GM23338 (cell line): ENCODE data around the gene PPP1CA. TPM values are rescaled to one million over a fixed set of nuclear protein-coding genes. Genes with fewer than 3 reads are reported as not detected.

Experiments
- ATAC-seq: fragments of 200-7000 bp; cut with Tn5 transposase; 3 replicates; pipeline ENCODE4 v1.9.1; 2020
- DNase-seq: peaks from one replicate; pipeline ENCODE4 v3.0.0-alpha.2; 2015; ENCODE audit warnings: low spot score
- H2AFZ ChIP-seq: fragments of 200-600 bp; sonication (generic); 2 replicates; pipeline ENCODE4 v1.8.0; 2016; ENCODE audit warnings: antibody characterized with exemption, mild to moderate bottlenecking, moderate library complexity
- H3F3A ChIP-seq: fragments of 200-600 bp; sonication (generic); replicated peaks from 2 replicates; pipeline ENCODE4 v1.8.0; 2017; ENCODE audit warnings: antibody characterized with exemption, mixed run types, low read depth
- H3K27ac ChIP-seq: fragments of 200-600 bp; sonication (generic); 2 replicates; pipeline ENCODE4 v1.6.1; 2016; ENCODE audit warnings: low read depth
- H3K27me3 ChIP-seq: fragments of 200-600 bp; sonication (generic); 2 replicates; pipeline ENCODE4 v1.8.0; 2016; ENCODE audit warnings: mild to moderate bottlenecking, mixed run types, moderate library complexity; ENCODE audit not compliant: insufficient read depth
- H3K36me3 ChIP-seq: fragments of 200-600 bp; sonication (generic); 2 replicates; pipeline ENCODE4 v1.8.0; 2016; ENCODE audit warnings: mild to moderate bottlenecking; ENCODE audit not compliant: insufficient read depth
- H3K4me1 ChIP-seq: fragments of 200-600 bp; sonication (generic); 2 replicates; pipeline ENCODE4 v1.8.0; 2016; ENCODE audit warnings: mild to moderate bottlenecking, moderate library complexity; ENCODE audit not compliant: insufficient read depth
- H3K4me2 ChIP-seq: fragments of 200-600 bp; sonication (generic); 2 replicates; pipeline ENCODE4 v1.7.1; 2017; ENCODE audit warnings: mixed run types
- H3K4me3 ChIP-seq: fragments of 200-600 bp; sonication (generic); 2 replicates; pipeline ENCODE4 v1.6.1; 2016; ENCODE audit warnings: mixed run types
- H3K79me2 ChIP-seq: fragments of 200-600 bp; sonication (generic); replicated peaks from 2 replicates; pipeline ENCODE4 v1.8.0; 2017; ENCODE audit warnings: mild to moderate bottlenecking; ENCODE audit not compliant: insufficient read depth
- H3K9me2 ChIP-seq: fragments of 200-600 bp; sonication (generic); 2 replicates; pipeline ENCODE4 v1.8.0; 2017; ENCODE audit not compliant: insufficient read depth
- H4K20me1 ChIP-seq: fragments of 200-600 bp; sonication (generic); replicated peaks from 2 replicates; pipeline ENCODE4 v1.8.0; 2017; ENCODE audit warnings: mild to moderate bottlenecking; ENCODE audit not compliant: insufficient read depth
- H3K27ac Mint-ChIP-seq: 2 replicates; pipeline ENCODE4 v1.8.0; 2020; ENCODE audit warnings: inconsistent platforms, mild to moderate bottlenecking, moderate library complexity, mixed read lengths
- H3K27me3 Mint-ChIP-seq: 3 replicates; pipeline ENCODE4 v1.8.0; 2022; ENCODE audit warnings: low read depth, mild to moderate bottlenecking, moderate library complexity, mixed read lengths, inconsistent platforms; ENCODE audit not compliant: insufficient read depth, poor library complexity
- H3K36me3 Mint-ChIP-seq: 3 replicates; pipeline ENCODE4 v1.8.0; 2021; ENCODE audit warnings: low read depth, mild to moderate bottlenecking, inconsistent platforms, moderate library complexity, mixed read lengths
- H3K4me1 Mint-ChIP-seq: 3 replicates; pipeline ENCODE4 v1.8.0; 2020; ENCODE audit warnings: mild to moderate bottlenecking, inconsistent platforms, mixed read lengths
- H3K4me3 Mint-ChIP-seq: 3 replicates; pipeline ENCODE4 v1.8.0; 2021; ENCODE audit warnings: moderate library complexity, mild to moderate bottlenecking, inconsistent platforms, mixed read lengths
- H3K9me3 Mint-ChIP-seq: 3 replicates; pipeline ENCODE4 v1.8.0; 2020; ENCODE audit warnings: moderate library complexity, mild to moderate bottlenecking, inconsistent platforms, mixed read lengths
- CREB1 ChIP-seq: fragments of 250-450 bp; sonication (Bioruptor Pico); IDR thresholded peaks from 2 replicates; pipeline ENCODE4 v1.5.0; 2020; ENCODE audit warnings: low read depth, mild to moderate bottlenecking, moderate library complexity
- EZH2 ChIP-seq: fragments of 200-600 bp; sonication (generic); IDR thresholded peaks from one replicate; pipeline ENCODE4 v1.8.0; 2017; ENCODE audit warnings: antibody characterized with exemption, mild to moderate bottlenecking, low read depth; ENCODE audit not compliant: unreplicated experiment
- EZH2phosphoT487 ChIP-seq: fragments of 200-600 bp; sonication (generic); IDR thresholded peaks from one replicate; pipeline ENCODE4 v1.8.1; 2018; ENCODE audit warnings: antibody characterized with exemption; ENCODE audit not compliant: unreplicated experiment
- JUNB ChIP-seq: IDR thresholded peaks from one replicate; pipeline ENCODE4 v1.6.1; 2016; ENCODE audit warnings: antibody characterized with exemption; ENCODE audit not compliant: unreplicated experiment
- POLR2AphosphoS5 ChIP-seq: IDR thresholded peaks from 2 replicates; pipeline ENCODE4 v1.6.1; 2016; ENCODE audit warnings: antibody characterized with exemption, low read depth
- ZNF114 ChIP-seq: fragments of 250-450 bp; sonication (Bioruptor Pico); IDR thresholded peaks from 2 replicates; pipeline ENCODE4 v1.5.0; 2020; ENCODE audit warnings: mild to moderate bottlenecking, moderate library complexity
- ZNF331 ChIP-seq: fragments of 250-450 bp; sonication (Bioruptor Pico); IDR thresholded peaks from 2 replicates; pipeline ENCODE4 v1.5.0; 2020; ENCODE audit warnings: low read depth, mild to moderate bottlenecking, moderate library complexity
- polyA plus RNA-seq: library from polyadenylated mRNA; unstranded; fragments of >200 nt; fragmentation: Nextera tagmentation; extraction: Ambion mirVana; gene quantifications from 2 replicates; pipeline ENCODE4 v1.2.1, GENCODE V29; 2016
- total RNA-seq: library from RNA; depleted of rRNA; stranded (reverse); fragments of >200 nt; shearing (Covaris generic); gene quantifications from 2 replicates; pipeline ENCODE4 v1.2.3, GENCODE V29; 2014
- TF ChIP-seq, protein P1 (sequence below): fragments of 250-450 bp; sonication (Bioruptor Pico); IDR thresholded peaks from 2 replicates; pipeline ENCODE4 v1.5.0; 2020; ENCODE audit warnings: mild to moderate bottlenecking, moderate library complexity
- TF ChIP-seq, protein P2 (sequence below): IDR thresholded peaks from one replicate; pipeline ENCODE4 v1.6.1; 2018; ENCODE audit warnings: antibody characterized with exemption; ENCODE audit not compliant: unreplicated experiment

PPP1CA gene
- total and polyA plus RNA-seq, 2 experiments from 2014 or later, result 217 to 237 TPM

DNA sequence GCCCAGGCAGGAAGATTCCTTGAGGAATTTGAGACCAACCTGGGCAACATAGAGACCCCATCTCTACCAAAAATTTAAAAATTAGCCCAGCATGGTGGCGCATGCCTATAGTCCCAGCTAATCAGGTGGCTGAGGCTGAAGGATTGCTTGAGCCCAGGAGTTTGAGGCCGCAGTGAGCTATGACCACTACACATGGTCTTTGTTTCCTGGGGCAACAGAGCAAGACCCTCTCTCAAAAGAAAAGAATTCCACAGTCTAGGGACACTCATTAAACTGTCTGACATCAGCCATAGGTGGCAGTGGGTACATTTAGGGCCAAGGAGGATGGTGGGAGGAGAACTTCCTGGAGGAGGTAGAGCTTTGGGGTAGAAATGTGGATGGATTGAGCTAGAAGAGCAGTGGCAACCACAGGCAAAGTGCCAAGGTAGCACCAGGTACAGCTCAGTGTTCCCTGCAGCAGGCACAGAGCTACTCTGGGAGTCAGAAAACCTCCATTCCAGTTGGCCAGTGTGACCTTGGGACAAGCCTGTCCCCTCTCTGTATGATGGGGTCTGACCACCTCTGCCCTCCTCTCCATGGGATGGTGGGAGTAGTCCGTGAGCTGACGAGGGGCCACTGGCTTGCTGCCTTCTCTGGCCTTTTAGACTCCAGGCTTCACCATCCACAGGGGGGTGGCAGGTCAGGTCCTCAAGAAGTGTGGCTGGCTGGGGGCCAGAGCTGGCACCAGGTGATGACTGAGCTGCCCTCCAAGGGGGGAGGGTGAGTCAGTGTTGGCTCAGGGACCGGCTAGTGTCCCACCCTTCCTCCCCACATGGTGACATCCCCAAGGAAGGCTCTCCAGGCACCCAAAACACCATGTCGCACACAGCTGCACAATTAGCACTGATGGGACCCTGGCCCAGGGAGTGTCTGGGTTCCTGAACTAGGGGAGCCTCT is 24.5 kb downstream of the PPP1CA start (continued):
- TF ChIP-seq, protein P1, sequence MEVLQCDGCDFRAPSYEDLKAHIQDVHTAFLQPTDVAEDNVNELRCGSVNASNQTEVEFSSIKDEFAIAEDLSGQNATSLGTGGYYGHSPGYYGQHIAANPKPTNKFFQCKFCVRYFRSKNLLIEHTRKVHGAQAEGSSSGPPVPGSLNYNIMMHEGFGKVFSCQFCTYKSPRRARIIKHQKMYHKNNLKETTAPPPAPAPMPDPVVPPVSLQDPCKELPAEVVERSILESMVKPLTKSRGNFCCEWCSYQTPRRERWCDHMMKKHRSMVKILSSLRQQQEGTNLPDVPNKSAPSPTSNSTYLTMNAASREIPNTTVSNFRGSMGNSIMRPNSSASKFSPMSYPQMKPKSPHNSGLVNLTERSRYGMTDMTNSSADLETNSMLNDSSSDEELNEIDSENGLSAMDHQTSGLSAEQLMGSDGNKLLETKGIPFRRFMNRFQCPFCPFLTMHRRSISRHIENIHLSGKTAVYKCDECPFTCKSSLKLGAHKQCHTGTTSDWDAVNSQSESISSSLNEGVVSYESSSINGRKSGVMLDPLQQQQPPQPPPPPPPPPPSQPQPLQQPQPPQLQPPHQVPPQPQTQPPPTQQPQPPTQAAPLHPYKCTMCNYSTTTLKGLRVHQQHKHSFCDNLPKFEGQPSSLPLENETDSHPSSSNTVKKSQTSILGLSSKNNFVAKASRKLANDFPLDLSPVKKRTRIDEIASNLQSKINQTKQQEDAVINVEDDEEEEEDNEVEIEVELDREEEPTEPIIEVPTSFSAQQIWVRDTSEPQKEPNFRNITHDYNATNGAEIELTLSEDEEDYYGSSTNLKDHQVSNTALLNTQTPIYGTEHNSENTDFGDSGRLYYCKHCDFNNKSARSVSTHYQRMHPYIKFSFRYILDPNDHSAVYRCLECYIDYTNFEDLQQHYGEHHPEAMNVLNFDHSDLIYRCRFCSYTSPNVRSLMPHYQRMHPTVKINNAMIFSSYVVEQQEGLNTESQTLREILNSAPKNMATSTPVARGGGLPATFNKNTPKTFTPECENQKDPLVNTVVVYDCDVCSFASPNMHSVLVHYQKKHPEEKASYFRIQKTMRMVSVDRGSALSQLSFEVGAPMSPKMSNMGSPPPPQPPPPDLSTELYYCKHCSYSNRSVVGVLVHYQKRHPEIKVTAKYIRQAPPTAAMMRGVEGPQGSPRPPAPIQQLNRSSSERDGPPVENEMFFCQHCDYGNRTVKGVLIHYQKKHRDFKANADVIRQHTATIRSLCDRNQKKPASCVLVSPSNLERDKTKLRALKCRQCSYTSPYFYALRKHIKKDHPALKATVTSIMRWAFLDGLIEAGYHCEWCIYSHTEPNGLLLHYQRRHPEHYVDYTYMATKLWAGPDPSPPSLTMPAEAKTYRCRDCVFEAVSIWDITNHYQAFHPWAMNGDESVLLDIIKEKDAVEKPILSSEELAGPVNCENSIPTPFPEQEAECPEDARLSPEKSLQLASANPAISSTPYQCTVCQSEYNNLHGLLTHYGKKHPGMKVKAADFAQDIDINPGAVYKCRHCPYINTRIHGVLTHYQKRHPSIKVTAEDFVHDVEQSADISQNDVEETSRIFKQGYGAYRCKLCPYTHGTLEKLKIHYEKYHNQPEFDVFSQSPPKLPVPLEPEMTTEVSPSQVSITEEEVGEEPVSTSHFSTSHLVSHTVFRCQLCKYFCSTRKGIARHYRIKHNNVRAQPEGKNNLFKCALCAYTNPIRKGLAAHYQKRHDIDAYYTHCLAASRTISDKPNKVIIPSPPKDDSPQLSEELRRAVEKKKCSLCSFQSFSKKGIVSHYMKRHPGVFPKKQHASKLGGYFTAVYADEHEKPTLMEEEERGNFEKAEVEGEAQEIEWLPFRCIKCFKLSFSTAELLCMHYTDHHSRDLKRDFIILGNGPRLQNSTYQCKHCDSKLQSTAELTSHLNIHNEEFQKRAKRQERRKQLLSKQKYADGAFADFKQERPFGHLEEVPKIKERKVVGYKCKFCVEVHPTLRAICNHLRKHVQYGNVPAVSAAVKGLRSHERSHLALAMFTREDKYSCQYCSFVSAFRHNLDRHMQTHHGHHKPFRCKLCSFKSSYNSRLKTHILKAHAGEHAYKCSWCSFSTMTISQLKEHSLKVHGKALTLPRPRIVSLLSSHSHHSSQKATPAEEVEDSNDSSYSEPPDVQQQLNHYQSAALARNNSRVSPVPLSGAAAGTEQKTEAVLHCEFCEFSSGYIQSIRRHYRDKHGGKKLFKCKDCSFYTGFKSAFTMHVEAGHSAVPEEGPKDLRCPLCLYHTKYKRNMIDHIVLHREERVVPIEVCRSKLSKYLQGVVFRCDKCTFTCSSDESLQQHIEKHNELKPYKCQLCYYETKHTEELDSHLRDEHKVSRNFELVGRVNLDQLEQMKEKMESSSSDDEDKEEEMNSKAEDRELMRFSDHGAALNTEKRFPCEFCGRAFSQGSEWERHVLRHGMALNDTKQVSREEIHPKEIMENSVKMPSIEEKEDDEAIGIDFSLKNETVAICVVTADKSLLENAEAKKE (CRISPR knock-in tag), result no peak
- TF ChIP-seq JUNB (no peak), EZH2phosphoT487 (no peak), ZNF114 (no peak), POLR2AphosphoS5 (no peak), CREB1 (CRISPR knock-in tag) (no peak)

DNA sequence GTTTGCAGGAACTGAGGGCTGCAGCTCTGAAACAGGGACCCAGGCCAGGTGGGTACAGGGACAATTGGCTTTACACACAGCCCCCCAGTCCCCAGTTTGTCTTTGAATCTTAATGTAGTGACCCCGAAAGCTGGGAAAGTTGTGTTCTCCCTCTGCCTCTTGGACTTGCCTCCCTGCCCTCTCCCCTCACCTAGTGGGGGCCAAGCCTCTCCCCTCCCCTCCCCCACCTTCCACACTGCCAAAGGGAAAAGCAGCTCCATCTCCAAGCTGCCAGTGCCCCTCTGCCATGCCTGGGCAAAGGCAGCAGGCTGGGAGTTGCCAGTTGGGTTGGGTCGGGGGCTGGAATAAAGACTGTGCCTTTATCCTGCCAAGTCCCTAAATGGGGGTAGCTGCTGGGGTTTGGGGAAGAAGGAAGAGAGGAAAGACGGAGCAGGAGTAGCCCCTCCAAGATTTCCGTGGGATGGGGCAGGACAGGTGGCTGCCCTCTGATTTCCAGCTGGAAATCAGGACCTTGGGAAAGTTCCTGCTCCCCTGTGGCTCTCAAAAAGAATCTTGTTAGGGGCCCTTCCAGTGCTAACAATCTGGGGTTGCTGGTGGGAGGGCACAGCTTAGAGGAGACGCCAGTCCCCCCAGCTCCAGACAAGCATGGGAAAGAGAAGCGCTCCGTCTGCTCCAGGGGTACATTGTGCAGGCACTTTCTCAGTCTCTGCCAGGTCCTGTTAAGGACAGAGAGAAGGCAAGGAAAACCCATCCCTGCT is 25.4 kb downstream of the PPP1CA start:
- Mint-ChIP-seq H3K4me1 (peaks cover 46% of the 10 kb centered on the region), H3K27me3 (peaks cover 36% of the 10 kb centered on the region), H3K36me3 (no peaks in the 10 kb centered on the region), H3K9me3 (no peaks in the 10 kb centered on the region), H3K4me3 (peak overlapping the region; percentile 80), H3K27ac (no peak overlapping the region)
- H3K79me2 ChIP-seq, result no peaks in the 10 kb centered on the region
- peak overlapping the region; percentile 59 for H3K4me3 ChIP-seq
- H2AFZ ChIP-seq, result peak overlapping the region; percentile 96
- TF ChIP-seq ZNF331 (CRISPR knock-in tag), result no peak
- no peak for TF ChIP-seq ZNF114
- TF ChIP-seq, protein P2, sequence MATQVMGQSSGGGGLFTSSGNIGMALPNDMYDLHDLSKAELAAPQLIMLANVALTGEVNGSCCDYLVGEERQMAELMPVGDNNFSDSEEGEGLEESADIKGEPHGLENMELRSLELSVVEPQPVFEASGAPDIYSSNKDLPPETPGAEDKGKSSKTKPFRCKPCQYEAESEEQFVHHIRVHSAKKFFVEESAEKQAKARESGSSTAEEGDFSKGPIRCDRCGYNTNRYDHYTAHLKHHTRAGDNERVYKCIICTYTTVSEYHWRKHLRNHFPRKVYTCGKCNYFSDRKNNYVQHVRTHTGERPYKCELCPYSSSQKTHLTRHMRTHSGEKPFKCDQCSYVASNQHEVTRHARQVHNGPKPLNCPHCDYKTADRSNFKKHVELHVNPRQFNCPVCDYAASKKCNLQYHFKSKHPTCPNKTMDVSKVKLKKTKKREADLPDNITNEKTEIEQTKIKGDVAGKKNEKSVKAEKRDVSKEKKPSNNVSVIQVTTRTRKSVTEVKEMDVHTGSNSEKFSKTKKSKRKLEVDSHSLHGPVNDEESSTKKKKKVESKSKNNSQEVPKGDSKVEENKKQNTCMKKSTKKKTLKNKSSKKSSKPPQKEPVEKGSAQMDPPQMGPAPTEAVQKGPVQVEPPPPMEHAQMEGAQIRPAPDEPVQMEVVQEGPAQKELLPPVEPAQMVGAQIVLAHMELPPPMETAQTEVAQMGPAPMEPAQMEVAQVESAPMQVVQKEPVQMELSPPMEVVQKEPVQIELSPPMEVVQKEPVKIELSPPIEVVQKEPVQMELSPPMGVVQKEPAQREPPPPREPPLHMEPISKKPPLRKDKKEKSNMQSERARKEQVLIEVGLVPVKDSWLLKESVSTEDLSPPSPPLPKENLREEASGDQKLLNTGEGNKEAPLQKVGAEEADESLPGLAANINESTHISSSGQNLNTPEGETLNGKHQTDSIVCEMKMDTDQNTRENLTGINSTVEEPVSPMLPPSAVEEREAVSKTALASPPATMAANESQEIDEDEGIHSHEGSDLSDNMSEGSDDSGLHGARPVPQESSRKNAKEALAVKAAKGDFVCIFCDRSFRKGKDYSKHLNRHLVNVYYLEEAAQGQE, result no peak
- peak; percentile 5 for TF ChIP-seq EZH2
- no peaks in the 10 kb centered on the region for H3K9me2 ChIP-seq
- DNase-seq, result peak; percentile 28
- H4K20me1 ChIP-seq, result no peaks in the 10 kb centered on the region
- H3K36me3 ChIP-seq, result no peaks in the 10 kb centered on the region
- H3K4me2 ChIP-seq, result peak overlapping the region; percentile 88
- no peak for ATAC-seq
- peaks cover 29% of the 10 kb centered on the region for H3K4me1 ChIP-seq
- no peak overlapping the region for H3K27ac ChIP-seq
- H3K27me3 ChIP-seq, result peaks cover 70% of the 10 kb centered on the region
- peaks cover 2% of the 10 kb centered on the region; the same call in 1 of the 2 replicates for H3F3A ChIP-seq
